Activated gamma-delta T cell (primary cell): ENCODE data around the gene TTC7B.

Source experiments
- DNase-seq: peaks from one replicate; lab custom pipeline; 2025; lab: John Stamatoyannopoulos, UW

TTC7B gene

DNA sequence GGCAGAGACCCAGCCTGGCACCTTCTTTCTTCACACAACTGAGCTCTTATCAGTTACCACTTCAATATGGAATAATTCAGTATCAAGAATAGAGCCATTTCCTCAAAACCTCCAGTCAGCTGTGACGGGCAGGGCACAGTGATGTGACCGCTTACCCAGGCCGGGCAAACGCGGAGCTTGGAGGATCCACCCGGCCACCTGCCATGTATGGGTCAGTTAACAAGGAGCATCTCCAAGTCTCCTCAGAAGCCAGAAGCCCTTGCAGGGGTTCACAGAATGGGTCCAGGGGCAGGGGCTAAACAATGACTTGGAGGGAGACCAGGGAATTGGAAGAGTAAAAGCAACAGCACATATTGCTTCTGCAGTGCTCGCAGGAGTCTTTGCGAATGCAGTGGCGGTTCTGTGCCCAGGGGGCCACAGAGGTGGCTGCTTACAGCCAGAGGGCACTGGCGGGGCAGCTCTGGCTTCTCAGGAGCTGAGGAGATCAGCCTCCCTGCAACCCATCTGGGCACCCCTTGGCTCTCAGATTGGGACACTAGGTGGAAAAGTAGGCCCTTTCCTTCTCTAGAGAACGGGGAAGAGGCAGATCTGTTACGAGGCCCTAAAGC lies 257.1 kb downstream of the TTC7B start:
- no peak for DNase-seq

DNA sequence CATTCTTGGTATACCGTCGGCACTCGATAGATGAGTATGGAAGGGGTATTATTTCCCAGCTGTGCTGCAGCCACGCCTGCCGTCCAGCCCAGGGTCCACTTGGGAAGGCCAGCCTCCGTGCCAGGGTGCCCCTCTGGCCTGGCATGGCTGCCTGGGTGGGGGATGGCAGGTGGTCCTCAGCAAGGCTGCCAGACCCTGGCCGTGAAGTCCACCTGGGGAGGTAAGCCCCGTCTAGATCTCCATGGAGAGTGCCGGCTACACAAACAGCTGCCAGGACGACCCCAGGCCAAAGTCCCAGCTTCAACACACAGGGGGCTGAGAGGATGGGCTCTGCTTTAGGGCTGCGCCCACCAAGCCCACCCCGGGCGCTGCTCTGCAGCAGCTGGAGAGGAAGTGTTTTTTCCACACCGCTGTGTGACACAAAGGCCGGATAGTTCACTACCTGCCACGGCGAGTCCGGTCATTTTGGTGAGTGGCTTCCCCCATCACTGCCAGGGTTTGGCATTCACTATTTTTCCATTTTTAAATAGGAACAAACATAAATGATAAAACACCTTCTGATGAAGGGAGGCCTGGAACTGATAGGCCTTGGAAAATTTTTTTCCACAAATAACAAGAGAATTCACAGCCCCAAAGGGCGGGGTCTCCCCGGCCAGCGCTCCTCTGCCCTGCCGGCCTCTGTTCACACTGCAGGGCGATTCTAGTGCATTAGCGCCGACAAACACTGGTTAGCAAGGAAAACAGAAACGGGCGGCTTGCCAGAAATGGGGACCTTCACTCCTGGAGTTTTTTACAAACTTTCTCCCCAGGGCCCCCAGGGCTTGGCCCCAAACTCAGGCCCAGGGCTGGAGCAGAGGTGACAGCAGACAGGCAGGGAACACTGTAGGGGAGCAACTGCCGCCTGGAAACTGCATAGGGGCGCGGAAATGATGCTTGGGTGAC lies 257.9 kb downstream of the TTC7B start:
- no peak for DNase-seq

DNA sequence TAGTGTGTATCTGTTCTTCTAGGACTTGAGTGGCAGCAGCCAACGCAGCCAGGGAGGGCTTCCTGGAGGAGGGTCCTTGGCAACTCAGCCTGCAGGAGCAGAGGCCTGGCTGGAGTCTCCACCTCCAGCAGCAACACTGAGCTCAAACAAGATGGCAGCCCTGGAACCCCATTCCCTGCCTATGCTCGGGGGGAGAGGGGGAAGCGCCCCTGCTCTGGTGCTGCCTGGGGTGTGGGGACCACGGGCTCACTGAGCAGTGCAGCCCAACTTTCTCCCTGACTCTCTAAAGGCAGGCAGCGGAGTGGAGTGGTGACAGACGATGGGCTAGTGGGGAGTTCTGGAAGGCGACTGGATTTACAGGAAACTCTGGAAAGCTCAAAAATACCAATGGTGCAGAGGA lies 258.7 kb downstream of the TTC7B start:
- DNase-seq, result no peak

DNA sequence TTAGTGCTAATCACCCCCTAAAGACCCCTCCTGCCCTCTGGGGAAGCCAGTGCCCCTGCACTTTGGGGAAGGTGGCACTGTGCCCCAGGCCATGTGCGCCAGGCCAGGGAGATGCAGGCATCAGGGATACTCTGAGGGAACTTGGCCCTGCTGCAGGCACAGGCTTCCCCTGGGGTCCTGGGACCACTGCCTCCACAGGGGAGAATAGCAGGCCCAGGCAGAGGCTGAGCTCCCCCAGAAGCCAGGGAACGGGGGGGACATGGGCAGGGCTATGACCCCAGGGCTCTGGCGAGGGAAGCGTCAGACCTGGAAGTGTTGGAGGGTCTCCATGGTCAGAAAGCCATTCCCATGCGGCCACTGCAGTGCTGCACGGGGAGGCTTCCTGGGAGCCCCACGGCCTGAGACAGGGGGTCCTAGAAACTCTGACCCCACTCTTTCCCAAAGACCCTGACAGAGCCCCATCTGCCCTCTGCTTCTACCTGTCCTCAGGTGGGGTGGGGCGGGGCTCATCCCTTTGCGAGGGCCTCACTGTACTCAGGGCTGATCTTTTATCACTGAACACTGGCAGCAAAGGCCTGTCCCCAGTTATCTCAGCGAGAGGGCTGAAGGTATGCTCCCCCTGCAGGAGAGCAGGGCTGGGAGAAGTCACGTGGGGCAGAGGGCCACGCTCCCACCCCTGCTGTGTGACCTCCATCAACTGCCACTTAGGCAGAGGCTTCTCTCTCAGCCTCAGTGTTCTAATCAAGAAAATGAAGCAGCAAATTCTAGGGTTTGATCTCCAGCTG lies 259.4 kb downstream of the TTC7B start:
- no peak for DNase-seq

DNA sequence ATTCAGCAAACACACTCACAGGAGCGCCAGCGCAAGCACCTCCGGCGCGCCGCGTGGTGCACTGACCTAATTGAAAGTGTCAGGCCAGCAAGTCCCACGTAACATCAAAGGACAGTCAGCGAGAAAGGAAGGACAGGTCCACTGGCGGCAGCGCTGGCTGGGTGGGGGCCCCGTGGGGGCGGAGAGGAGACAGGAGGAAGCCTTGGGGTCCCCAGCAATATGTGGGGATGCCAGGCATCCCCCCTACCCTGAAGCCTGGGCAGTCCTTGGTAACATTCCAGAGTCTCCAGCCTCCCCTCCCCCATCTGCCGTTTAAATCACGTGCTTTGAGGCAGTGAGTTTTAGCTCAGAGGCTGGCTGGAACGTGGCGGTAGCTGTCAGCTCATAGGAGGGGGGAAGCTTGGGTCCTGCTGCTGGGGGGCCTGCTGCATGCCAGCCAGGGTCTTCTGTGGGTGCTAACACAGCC lies 260.2 kb downstream of the TTC7B start:
- no peak for DNase-seq

DNA sequence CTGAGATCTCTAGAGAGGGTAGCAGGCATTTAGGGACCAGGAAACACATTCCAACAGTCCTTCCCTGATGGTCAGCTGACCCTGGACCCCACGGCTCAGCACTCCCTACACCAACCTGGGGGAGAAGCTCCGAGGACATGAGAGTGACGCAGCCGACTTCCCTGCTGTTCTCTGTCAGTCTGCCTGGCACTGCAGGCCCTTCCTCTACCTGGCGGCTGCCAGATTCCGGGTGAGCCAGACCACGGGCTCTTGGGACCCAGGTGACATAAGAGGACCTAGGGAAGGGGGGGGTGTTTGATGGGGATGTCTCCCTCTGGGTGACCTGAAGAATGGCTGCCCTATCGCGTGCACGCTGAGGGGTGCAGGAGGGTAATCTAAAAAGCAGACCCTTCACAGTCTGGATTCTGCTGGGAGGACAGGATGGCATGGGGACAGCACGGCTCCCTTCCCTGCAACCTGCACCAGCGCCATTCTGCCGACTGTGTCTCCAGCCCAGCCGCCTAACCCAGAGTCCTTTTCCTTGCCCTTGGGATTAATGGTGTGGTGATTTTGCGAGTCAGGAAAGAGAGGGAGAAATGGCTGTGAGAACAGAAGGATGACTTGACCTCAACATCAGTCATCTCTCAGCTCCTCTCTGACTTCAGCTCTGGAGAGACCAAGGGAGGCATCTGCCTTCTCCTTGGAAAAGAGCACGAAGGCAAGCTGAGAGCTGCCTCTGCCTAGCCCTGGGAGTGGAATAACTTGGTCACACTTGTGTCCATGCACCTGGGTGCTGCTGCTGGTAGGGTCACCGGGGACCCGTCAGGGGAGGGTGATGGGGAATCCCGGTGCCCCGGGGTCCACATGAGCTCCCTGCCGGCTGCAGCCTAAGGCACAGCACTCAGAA lies 260.9 kb downstream of the TTC7B start:
- DNase-seq, result no peak

DNA sequence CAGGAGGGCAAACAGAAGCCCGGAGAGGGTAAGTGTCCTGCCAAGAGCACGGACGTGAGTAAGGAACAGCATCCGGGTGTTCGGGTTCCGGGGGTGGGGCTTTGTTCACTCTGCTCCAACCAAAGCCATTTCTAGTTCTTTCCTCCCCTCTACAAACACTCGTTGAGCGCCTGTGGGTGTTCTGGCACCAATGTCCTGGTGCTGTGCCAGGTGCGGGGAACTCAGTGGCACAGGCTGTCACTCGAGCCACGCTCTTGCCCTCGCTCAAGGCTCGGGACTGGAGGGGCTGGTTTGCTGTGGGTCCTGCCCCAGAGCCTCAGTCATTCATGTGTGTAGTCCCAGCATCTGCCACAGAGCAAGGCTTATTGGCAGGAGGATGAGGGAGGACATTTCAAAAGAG lies 261.9 kb downstream of the TTC7B start:
- DNase-seq, result no peak

DNA sequence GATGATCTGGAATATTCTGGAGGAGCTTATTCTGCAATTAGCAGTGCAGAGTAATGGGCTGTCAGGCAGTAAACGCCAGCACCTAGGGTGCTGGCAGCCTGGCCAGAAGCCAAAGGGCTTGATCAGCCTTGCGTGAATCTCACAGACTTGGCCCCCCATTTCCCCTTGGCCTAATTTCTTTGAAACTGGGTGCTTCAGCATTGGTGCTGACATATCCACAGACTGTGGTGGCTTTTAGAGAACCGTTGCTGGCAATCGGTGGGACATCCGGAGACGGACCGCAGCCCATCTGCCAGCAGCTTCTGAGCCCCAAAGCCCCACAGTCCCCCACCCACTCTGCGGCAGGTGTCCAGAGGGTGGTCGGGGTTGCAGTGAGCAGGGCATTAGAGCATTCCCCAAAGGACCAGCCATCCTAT lies 262.3 kb downstream of the TTC7B start:
- DNase-seq, result no peak

DNA sequence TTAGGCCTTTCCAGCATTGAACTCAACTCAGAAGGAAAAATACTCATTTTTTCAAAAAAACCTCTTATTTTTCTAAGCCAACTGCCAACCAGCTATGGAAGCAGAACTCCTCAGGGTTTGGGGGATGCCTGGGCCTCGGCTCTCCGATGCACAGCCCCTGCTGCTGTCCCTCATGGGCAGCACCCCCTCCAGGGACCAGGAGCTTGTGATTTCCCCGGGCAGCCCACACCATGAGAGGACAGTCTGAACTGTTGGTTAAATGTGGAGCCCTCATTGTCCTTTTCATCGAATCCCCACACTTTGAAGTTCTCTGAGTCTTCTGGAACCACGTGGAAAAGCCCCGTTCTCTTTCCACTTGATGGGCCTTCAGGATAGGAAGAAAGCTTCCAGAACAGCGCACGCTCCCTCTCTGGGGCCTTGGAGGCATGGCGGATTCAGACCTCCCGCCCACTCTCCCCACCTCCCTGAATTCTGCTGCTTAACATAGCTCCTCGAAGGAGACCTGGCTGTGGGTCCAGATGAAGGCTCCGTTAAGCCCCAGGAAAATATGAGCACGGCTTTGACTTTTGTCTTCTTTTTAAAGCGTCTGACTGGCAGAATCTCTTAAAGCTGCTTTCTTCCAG lies 262.8 kb downstream of the TTC7B start:
- DNase-seq, result no peak

DNA sequence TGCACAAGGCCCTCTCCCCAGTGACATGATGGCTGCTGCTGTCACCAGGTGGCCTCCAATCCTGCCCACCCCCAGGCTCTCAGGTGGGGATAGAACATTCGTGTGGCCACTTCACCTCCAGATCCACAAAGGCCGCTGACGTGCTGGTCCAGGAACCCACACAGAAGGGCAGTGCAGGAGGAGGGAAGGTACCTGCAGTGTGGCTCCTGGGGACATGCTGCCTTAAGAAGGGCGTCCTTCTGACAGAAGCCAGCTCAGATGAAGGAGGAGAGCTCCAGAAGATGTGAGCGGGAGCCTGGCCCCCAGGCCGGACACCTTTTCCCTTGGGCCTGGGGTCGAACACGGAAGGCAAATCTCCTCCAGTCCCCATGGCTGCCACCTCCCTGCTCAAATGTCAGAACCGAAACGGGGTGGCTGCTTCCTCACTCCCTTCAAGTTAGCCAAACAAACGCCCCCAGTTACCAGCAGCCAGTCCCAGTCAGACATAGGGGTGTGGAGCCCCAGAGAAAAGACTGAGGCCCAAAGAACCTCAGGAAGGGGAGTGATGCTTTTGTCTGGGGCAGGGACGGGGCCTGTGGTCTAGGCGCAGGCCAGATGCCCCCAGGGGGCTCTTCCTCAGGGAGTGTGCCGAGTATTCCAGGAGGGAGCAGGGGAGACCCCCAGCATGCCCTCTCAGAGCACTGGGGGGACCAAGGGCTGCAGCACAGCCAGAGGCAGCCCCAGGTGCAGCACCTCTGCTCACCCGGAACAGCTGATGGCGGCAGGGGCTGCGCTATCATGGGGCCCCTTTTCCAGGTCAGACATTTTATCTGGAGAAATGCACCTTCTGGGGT lies 263.5 kb downstream of the TTC7B start:
- DNase-seq, result no peak

DNA sequence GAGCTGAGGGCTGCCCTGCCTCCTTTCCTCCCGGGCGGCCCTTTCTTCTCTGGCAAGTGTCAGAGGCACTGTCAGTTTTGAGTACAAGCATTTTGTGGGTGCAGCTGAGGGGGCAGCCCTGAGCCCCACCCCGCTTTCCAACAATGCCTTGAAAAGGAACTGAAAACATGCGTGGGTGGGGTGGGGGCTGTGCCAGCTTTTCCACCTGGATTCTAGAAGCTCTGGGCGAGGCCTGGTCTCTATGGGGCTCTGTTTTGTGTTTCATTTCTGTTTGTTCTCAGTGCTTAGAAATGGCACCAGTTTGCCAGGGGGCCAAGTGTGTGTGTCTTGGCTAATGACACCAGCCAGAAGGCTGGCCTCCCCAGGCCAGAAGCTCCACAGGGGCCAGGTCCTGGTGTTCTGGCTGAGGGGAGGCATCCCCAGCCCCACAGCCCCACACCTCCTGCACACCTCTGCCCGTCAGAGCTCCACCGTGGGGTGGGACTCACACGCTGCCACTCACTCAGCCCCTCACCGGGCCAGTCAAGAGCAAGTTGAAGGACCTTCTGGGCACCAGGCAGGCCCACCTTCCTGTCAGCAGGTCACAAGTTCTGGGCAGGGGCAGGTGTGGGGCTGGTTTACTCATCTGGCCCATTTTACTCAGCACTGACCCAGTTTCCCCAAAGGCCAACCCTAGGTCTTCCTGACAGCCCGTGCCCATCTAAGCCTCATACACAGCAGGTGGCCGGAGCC lies 264.3 kb downstream of the TTC7B start:
- no peak for DNase-seq

DNA sequence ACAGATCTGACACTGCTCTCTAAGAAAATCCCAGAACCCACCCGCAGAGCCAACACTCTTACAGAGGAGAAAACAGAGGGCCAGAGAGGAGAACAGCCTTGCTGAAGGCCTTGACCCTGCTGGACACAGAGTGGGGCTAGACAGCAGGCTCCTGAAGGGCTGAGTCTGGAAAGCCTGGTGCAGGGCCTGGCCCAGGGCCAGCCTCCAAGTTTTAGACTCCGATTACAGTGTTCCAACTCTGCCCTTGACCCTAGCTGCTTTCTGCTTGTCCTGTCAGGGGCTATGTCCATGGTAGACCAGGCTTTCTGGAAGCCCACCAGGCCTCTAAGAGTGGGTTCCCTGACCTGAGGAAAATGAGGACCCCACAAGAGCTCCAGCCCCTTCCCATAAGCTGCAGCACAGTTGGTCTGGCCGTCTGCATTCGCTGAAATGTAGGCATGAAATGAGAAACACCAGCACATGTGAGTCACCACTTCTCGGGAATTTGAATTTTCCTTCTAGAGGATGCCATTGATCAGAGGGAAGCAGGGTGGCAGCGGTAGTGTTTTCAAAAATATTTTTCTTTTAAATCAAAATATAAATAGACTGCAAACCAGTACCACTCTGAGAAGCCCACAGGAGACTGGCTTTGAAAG lies 265.0 kb downstream of the TTC7B start:
- no peak for DNase-seq

DNA sequence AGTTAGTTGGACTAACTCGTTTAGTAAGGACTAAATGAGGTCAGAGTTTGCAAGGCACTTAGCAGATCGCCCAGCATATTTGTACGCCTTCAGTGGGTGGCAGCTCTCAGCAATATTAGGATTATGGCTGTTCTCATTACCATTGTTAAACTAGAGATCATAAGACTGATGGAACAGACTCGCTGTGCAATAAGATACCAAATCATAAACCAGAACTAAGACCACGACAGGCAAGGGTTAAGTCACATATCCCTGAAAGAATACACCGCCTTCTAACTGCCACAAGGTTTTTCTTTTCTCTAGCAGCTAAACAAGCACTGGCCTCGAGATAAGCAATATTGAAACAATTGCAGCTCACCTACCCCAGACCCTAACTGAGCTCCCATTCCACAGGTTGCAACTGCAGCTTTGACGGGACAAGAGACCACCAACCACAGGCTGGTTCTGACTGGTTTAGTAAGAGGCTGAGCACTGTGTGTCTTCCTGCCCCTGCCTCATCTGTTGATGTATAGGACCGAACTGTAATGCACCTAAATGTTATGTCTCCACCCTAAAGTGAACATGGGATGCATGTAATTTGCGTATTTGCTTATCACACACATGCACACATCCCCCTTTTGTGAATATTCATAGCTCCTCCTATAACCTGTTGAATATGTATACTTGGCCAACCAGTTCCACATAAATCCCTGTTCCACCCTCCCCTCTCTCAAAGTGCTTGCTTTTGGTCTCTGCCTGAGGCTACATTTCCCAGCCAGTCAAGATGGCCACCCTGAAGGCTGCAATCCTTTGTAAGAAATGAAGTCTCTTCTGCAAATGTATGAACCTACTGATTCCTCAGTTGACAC lies 266.2 kb downstream of the TTC7B start:
- DNase-seq, result no peak

DNA sequence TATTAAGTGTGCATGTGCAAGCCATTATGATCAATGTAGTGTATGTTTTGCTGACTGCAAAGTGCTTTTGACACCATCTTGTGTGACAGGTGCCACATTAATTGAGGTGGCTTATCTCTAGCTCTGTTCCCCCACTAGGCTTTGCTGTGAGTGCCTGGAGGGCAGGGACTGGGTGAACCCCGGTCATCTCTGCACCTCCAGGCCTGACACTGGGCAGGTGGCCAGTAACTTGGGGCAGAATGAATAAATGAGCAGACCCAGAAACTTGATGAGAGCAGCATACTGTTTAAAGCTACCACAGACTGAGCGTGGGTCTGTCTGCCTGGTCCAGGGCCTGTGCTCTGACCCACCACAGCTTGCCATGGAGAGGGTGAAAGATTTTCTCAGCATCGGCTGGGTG lies 267.8 kb downstream of the TTC7B start:
- no peak for DNase-seq

DNA sequence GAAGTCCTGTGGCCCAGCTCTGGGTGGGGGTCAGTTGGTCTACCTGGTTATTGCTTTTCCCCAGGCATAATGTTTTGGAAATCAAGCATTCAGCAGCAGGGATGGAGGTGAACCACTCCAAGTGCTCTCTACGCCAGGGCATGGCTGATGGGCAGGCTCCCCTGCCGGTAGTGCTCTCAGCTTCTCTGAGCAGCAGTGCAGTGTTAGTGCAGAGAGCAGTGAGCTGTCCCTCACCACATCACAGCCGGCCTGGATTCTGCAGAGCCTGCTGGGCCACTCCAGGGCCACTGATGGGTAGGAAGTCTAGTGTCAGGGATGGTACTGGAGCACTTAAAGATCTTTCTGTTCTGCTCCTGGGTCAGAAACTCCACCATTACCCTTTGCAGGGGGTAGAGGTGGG lies 268.3 kb downstream of the TTC7B start:
- no peak for DNase-seq

DNA sequence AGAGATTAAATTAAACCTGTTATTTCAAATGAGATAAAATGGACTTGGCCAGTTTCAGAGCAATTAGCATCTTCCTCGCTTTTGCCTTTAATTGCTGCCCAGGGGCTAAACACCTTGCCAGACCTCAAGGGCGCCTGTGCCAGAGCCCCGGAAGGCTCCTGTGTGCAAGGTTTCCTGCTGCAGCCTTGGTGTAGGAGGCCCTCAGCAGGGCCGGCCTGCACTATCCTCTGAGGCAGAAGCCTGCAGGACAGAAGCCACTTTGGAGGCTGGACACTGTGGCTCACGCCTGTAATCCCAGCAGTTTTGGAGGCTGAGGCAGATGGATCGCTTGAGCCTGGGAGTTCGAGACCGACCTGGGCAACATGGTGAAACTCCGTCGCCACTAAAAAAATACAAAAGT lies 269.0 kb downstream of the TTC7B start:
- no peak for DNase-seq

DNA sequence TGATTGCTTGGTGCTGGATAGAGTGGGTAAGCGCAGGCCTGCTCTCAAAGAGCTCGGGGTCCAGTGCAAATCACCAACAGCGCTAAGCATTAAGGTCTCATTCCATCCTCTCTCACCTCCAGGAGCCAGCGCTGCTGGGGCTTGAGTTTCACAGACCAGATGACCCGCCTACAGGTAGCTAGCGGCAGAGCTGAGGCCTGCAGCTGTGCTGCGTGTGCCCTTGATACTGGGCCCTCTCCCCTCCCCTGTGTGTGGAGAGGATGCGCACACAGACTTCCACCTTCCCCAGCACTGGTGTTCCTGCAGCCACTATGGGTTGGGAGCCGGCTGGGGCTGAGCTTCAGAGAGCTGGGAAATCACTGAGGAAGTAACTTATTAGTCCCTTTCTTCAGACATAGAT lies 269.5 kb downstream of the TTC7B start:
- DNase-seq, result no peak
